Effector CD8-positive, alpha-beta T cell (primary cell): ENCODE measurements around the gene TSPAN16.

ENCODE experiments used
- DNase-seq: peaks from one replicate; lab custom pipeline; 2025; lab: John Stamatoyannopoulos, UW

TSPAN16 gene

DNA sequence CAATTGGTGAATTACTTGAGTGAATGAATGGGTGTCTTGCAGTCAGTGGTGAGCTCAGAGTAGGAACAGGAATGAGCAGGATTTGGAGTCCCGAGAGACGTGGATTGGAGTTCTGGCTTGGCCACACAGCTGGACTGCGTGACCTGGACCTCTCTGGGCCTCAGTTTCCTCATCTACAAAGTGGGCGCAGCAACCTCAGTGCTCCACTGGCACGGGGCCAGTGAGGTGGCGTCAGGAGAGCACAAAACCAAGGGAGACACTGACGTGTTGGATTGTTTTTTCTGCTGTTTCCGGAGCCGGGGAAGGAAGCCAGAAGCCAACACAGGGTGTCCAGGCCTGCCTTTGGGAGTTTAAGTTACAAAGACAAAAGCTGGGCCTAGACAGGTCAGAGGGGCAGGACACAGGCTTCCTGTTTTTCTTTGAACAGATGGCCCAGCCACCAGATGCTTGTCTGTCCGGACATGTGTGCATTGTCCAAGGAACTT, 27.1 kb upstream of the TSPAN16 start:
- no peak for DNase-seq

DNA sequence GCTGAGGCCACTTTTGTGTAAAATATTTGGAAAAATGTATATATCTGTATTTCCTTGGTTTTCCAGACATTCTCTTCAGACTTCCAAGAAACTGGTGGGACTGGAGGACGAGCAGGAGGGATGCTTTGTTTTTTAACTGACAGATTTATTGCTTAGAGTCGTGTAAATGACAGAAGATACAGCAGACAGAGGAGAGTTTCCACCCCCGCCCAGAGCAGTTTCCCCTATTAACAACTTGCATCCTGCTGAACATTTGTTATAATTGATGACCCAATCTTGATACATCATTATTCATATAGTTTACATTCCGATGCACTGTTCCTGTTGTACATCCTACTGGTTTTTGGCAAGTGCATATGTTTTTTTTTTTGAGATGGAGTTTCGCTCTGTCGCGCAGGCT, 26.6 kb upstream of the TSPAN16 start:
- DNase-seq, result no peak

- no peak for DNase-seq
Observed at GRCh38 chr19:11273296-11273695, 22.7 kb upstream of the TSPAN16 start.

DNA sequence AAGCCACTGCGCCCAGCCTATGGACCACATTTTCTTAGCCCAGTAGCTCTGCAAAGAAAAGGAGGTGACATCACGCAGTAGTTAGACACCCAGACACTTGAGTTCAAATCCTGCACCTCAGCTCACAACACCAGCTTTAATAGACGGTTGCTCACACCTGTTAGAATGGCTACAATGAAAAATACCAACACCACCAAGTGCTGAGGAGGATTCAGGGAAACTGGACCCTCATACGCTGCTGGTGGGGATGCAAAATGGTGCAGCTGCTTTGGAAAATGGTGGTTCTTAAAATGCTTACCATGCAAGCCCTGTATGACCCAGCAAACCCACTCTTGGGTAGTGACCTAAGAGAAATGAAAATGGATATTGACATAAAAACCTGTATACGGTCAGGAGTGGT, 22.0 kb upstream of the TSPAN16 start:
- DNase-seq, result no peak

DNA sequence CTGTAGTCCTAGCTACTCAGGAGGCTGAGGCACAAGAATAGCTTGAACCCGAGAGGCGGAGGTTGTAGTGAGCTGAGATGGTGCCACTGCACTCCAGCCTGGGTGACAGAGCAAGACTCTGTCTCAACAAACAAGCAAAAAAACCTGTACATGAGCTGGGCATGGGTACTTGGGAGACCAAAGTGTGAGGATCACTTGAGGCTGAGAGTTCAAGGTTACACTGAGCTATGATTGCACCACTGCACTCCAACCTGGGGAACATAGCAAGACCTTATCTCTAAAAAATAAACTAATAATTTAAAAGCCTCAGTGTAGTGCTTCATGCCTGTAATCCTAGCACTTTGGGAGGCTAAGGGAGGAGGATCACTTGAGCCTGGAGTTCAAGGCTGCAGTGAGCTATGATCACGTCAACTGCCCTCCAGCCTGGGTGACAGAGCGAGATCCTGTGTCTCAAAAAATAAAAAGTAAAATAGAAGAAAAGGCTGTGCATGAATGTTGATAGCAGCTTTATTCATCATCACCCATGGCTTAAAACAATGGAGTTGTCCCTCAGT, 21.4 kb upstream of the TSPAN16 start:
- DNase-seq, result no peak

- no peak for DNase-seq
Observed at GRCh38 chr19:11278670-11279069, 17.3 kb upstream of the TSPAN16 start.

DNA sequence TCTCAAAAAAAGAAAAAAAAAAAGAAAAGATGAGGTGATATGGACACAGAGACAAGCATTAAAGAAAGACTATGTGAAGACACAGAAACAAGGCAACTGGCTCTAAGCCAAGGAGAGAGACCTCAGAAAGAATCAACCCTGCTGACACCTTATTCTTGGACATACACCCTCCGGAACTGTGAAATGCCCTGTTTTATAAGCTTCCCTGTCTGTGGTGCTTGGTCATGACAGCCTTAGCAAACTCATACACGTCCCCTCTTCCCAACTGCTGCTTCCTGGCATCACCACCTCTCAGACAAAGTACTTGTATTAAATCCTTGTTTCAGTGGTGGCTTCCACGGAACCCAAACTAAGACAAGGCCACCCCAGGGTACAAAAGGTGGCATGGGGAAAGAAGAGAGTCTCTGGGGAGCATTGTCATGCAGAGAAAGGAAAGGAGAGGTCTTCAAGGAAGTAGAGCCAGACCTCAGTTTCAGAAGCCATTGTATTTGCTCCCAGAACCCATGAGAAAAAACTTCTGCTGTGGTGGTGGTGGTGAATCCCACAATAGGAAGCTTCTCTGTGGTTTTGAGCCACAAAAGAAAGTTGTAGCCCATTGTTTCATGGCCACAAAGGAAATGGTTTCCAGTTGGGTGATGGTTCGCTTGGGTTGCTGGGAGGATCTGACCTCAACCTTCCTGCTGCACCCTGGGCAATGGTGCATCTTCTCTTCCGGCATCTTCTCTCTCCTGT, 16.3 kb upstream of the TSPAN16 start:
- peak; percentile 3 for DNase-seq

DNA sequence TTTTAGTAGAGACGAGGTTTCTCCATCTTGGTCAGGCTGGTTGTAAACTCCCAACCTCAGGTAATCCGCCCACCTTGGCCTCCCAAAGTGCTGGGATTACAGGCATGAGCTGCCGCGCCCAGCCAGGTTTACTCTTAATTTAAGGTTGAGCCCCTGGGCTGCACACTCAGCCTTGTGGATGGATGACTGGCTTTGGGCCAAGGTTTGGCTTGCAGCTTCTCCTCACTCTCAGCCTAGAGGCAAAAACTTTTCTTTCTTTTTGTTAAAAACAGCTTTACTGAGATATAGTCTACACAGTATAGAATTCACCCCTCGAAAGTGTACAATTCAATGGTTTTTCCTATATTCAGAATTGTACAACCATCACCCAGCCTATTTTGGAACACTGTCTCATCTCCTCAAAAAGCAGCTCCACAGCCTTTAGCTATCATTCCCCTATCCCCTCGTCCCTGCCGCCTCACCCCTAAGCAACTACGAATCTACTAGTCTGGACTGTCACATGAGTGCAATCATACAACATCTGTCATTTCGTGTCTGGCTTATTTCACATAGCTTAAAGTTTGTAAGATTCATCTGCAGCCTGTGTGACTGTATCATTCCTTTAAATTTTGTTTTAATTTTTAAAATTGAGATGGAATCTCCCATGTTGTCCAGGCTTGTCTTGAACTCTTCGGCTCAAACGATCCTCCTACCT, 14.5 kb upstream of the TSPAN16 start:
- no peak for DNase-seq

- DNase-seq, result no peak
Observed at GRCh38 chr19:11284515-11284914, 11.4 kb upstream of the TSPAN16 start.

DNA sequence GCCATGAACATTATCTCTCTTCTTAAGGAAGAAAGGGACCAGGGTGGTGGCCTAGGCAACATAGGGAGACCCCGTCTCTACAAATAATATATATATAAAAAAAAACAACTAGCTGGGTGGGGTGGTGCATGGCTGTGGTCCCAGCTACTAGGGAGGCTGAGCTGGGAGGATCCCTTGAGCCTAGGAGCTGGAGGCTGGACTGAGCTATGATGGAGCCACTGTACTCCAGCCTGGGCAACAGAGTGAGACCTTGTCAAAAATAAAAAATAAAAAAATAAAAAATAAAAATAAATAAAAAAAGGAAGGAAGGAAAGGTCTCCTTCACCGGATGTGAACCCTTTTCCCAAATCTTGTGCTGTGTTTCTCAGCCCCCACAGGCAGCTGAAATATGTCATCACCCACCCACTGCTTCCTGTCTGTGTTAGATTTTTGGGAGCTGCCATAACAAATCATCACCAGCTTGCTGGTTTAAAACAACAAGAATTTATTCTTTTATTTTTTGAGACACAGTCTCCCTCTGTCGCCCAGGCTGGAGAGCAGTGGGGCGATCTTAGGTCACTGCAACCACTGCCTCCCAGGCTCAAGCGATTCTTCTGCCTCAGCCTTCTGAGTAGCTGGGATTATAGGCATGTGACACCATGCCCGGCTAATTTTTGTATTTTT, 9.5 kb upstream of the TSPAN16 start:
- DNase-seq, result no peak

GRCh38 chr19:11288349-11288748, 7.6 kb upstream of the TSPAN16 start:
- no peak for DNase-seq

- no peak for DNase-seq
Observed at GRCh38 chr19:11290256-11290655, 5.7 kb upstream of the TSPAN16 start.

- DNase-seq, result no peak
Observed at GRCh38 chr19:11291415-11291814, 4.5 kb upstream of the TSPAN16 start.

DNA sequence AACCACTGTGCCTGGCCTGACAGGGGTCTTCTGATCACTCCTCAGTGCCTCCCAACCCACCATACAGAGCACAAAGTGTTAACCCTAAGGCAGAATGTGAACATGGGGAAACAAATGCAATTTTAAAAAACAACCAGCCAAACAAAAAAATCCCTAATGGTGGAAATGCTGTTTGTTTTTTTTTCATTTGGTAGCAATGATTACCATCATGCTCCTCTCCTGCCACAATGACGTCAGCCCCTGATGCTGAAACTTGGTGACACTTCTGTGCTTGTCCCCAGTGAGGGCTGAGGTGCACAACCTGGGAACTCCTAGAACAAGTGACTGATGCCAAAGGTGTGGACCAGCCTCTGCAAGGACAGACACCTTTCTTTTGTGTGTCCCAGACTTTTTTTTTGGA, 4.0 kb upstream of the TSPAN16 start:
- no peak for DNase-seq

DNA sequence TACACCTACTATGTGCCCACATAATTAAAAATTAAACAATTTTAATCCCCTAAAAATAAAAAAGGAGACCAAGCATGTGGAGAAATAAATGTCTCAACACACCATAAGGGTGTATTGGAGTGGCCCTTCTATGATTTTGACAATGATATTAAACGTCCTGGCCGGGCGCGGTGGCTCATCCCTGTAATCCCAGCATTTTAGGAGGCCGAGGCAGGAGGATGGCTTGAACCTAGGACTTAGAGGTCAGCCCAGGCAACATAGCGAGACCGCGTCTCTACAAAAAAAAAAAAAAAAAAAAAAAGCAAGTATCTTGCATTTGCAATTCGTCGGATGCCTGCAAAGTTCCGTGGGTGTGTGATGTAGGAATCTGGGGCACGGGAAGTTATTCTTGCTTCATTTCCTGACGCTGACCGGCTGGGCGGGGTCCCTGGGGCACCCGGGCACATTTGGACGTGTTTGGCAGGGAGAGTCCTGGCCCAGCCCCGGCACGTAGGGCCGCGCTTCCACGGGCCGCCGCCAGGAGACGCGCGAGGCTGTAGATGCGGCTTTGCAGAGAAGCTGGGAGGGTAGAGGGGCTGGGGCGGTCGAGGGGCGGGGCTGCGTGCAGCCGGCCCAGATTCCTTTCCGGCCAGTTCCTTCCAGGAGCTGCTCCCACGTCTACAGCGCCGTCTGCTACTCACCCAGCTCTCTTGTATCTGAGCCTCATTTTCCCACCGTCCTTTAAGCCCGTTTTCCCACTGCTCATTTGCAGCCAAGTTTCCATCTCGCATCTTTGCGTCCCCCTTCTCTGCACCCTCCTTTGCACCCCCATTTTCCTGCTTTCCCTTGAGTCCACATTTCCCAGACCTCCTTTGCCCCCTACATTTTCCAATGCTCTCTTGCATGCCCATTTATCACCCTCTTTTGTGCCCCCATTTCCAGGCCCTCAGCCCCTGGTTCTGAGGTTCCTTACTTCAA, 2.2 kb upstream of the TSPAN16 start:
- DNase-seq, result peak; percentile 67

GRCh38 chr19:11295180-11295579, 780 bp upstream of the TSPAN16 start:
- DNase-seq, result no peak

DNA sequence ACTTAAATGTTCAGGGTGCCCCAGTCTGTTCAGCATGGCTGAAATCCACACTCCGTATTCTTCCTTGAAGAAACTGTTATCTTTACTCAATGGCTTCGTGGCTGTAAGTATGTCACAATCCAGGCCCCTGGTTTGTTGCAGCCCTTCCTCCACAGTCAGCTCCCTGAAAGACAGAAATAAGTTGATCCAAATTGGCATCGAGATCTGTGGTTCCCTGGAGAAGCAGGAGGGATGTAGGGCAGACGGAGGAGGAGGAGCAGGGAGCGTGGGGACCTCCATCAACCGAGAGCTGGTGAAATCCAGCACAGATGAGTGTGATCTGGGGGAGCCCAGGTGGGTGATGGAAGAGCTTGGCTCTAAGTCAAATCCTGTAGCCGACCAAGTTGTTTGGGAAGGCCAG, 304 bp downstream of the TSPAN16 start:
- no peak for DNase-seq

DNA sequence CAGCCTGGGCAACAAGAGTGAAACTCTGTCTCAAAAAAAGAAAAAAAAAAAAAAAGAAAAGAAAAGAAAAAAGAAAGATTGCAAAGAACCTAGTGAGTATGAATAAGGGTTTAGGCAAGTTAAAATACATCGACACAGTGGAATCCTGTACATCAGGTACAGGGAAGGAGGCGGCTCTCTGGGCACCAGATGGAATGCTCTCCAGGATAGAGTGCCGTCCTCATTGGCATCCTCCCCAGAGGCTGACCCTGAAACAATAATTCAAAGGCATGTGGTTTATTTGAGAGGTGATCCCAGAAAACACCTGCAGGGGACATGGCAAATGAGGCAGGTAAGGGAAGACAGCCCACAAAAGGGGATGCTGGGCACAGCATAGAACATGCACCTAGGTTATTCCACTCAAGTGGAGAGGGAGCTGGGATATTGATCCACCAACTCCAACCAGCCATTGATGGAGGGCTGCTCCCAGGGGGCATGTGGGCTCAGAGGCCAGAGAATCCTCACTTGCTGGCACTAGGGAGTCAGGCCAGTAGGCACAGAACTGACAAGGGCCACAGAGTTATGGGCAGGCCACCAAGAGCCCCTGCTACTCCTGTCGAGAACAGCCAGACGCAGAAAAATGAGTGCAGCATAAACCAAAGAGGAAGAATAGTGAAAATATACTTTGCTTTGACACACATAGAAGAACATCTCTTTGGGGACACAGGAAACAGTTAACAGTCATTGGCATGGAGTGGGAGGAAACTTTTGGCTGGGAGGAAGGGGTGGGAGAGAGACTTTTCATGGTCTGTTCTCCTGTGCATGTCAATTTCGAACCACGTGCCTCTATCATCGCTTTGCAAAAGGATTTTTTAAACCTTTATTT, 4.2 kb downstream of the TSPAN16 start:
- DNase-seq, result no peak

DNA sequence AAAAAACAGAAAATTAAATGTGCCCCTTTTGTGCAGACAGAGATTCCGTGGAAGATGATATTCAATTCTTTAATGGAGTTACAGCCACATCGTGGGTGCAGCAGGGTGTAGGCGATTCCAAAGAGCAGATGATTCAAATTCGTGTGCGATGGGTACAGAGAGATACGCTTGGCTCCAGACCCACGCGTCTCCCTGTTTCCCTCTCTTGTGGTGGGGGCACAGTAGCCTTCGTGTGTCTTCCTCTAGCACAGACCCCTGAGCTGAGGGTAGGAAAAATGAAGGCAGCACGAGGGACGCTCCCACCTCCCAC, 4.8 kb downstream of the TSPAN16 start:
- DNase-seq, result no peak

DNA sequence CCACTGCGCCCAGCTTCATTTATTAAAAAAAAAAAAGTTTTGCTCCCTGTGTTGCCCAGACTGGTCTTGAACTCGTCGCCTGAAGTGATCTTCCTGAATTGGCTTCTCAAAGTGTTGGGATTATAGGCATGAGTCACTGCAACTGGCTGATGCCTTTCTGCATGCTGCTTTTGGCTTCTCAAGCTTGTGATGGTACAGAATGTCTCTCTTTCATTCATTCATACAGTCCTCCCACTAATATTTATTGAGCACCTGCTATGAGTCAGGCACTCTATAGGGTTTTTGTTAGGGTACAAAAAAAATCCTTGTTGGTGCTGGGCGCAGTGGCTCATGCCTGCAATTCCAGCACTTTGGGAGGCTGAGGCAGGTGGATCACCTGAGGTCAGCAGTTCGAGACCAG, 9.0 kb downstream of the TSPAN16 start:
- no peak for DNase-seq

- no peak for DNase-seq
Observed at GRCh38 chr19:11306337-11306736, 10.4 kb downstream of the TSPAN16 start.
